GM18517 (cell line): ENCODE results near the gene EFHD2.
"Not testable (repeated sequence)": the region's sequence is repeated elsewhere in the genome, so short reads cannot be mapped to it uniquely, and the experiment has no call there.

Experiments
- ATAC-seq: cut with Tn5 transposase; IDR thresholded peaks from one replicate; pipeline ENCODE4 v1.9.1; 2021; ENCODE audit warnings: mild to moderate bottlenecking, moderate library complexity; ENCODE audit not compliant: unreplicated experiment

Gene EFHD2

GRCh38 chr1:15429701-15430149, 20.0 kb downstream of the EFHD2 start:
- ATAC-seq = no peak

- ATAC-seq = no peak
These were observed 21.3 kb downstream of the EFHD2 start for GRCh38 chr1:15430787-15431570.

- ATAC-seq = no peak
These were observed 21.9 kb downstream of the EFHD2 start for GRCh38 chr1:15431571-15431948.

- ATAC-seq = no peak
These were observed 22.6 kb downstream of the EFHD2 start for GRCh38 chr1:15432324-15432723.

- no peak for ATAC-seq
These were observed 23.8 kb downstream of the EFHD2 start for GRCh38 chr1:15433471-15433870.

- ATAC-seq = not testable (repeated sequence)
These were observed 25.1 kb downstream of the EFHD2 start for GRCh38 chr1:15434739-15435138.

GRCh38 chr1:15435239-15436077, 25.8 kb downstream of the EFHD2 start:
- no peak for ATAC-seq

GRCh38 chr1:15436881-15437442, 27.3 kb downstream of the EFHD2 start:
- ATAC-seq = no peak

GRCh38 chr1:15439325-15439724, 29.6 kb downstream of the EFHD2 start:
- ATAC-seq = no peak

GRCh38 chr1:15440357-15440756, 30.7 kb downstream of the EFHD2 start:
- ATAC-seq = no peak

- ATAC-seq = no peak
These were observed 31.6 kb downstream of the EFHD2 start for GRCh38 chr1:15441247-15441646.

GRCh38 chr1:15442119-15442518, 32.4 kb downstream of the EFHD2 start:
- ATAC-seq = no peak

GRCh38 chr1:15442759-15443158, 33.1 kb downstream of the EFHD2 start:
- ATAC-seq = no peak

GRCh38 chr1:15443281-15443680, 33.6 kb downstream of the EFHD2 start:
- no peak for ATAC-seq

- ATAC-seq = no peak
These were observed 35.0 kb downstream of the EFHD2 start for GRCh38 chr1:15444468-15445389.

- no peak for ATAC-seq
These were observed 35.9 kb downstream of the EFHD2 start for GRCh38 chr1:15445390-15446122.

- ATAC-seq = no peak
These were observed 36.5 kb downstream of the EFHD2 start for GRCh38 chr1:15446212-15446611.

GRCh38 chr1:15448877-15449462, 39.3 kb downstream of the EFHD2 start:
- no peak for ATAC-seq

- ATAC-seq = no peak
These were observed 39.9 kb downstream of the EFHD2 start for GRCh38 chr1:15449567-15449966.
